Left ventricle myocardium inferior (tissue), 1 donor: ENCODE results near the gene NDFIP2. TPM values are rescaled to one million over a fixed set of nuclear protein-coding genes. Genes with fewer than 3 reads are reported as not detected.

ENCODE experiments used
- DNase-seq: peaks from one replicate; pipeline ENCODE4 v3.0.0-alpha.2; 2020
- H3K27ac ChIP-seq: fragments of 200-600 bp; replicated peaks from 2 replicates; pipeline ENCODE4 v1.8.0; 2021
- H3K27me3 ChIP-seq: fragments of 200-600 bp; 2 replicates; pipeline ENCODE4 v1.8.0; 2021; ENCODE audit warnings: low read depth
- H3K36me3 ChIP-seq: fragments of 200-600 bp; 2 replicates; pipeline ENCODE4 v1.8.0; 2021
- H3K4me1 ChIP-seq: fragments of 200-600 bp; 2 replicates; pipeline ENCODE4 v1.8.0; 2021
- H3K4me3 ChIP-seq: fragments of 200-600 bp; 2 replicates; pipeline ENCODE4 v1.8.0; 2021; ENCODE audit warnings: mild to moderate bottlenecking, moderate library complexity
- H3K9me3 ChIP-seq: fragments of 200-600 bp; replicated peaks from 2 replicates; pipeline ENCODE4 v1.8.0; 2021
- intact Hi-C: fragments of 100-400 bp; cut with micrococcal nuclease; formaldehyde crosslinking; loops from one replicate; pipeline ENCODE4 v1.11.0; 2022
- total RNA-seq: library from RNA; stranded (reverse); fragmentation: NEBNext Ultra II Directional; extraction: Animal tissue kit (Norgen Biotek cat#: 25700); gene quantifications from one replicate; pipeline ENCODE4 v1.2.1, GENCODE V29; 2021
- TF ChIP-seq, protein P1 (sequence below): fragments of 200-600 bp; IDR thresholded peaks from 2 replicates; pipeline ENCODE4 v1.8.0; 2021; ENCODE audit warnings: antibody characterized with exemption, mild to moderate bottlenecking, borderline replicate concordance
- donor health status: DM: no; HTN: yes; CAD: no; lungs with severe emphysema.

NDFIP2 gene
- total RNA-seq, 1 donor from 2014 or later, result 33.1 TPM

GRCh38 chr13:79447141-79447540 lies 33.8 kb upstream of the NDFIP2 start:
- Histone ChIP-seq H3K9me3 (no peaks in the 10 kb centered on the region), H3K4me1 (no peaks in the 10 kb centered on the region), H3K27me3 (no peaks in the 10 kb centered on the region), H3K36me3 (no peaks in the 10 kb centered on the region), H3K27ac (no peak overlapping the region), H3K4me3 (no peak overlapping the region)
- TF ChIP-seq, protein P1, sequence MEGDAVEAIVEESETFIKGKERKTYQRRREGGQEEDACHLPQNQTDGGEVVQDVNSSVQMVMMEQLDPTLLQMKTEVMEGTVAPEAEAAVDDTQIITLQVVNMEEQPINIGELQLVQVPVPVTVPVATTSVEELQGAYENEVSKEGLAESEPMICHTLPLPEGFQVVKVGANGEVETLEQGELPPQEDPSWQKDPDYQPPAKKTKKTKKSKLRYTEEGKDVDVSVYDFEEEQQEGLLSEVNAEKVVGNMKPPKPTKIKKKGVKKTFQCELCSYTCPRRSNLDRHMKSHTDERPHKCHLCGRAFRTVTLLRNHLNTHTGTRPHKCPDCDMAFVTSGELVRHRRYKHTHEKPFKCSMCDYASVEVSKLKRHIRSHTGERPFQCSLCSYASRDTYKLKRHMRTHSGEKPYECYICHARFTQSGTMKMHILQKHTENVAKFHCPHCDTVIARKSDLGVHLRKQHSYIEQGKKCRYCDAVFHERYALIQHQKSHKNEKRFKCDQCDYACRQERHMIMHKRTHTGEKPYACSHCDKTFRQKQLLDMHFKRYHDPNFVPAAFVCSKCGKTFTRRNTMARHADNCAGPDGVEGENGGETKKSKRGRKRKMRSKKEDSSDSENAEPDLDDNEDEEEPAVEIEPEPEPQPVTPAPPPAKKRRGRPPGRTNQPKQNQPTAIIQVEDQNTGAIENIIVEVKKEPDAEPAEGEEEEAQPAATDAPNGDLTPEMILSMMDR, result no peak
- no peak for DNase-seq
- intact Hi-C loops, result no loop called here

DNA sequence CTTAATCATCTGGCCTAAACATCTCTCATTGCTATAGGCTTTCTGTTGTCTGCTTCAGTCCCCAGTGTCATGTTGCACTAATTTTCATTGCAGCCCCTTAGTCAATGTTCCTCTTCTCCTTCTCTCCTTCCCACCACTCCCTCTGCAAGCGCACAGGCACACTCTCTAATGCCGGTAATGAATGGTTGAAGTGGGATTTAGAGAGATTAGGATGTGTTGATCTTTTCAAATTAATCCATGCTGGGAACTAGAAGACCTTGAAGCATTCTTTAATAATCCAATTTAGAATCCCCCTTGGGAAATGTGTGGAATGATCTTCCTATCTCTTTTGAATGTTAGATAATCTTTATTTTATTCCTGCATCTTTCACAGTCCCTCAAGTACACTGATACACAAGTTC lies 33.2 kb upstream of the NDFIP2 start:
- TF ChIP-seq, protein P1, result no peak
- Histone ChIP-seq H3K27me3 (no peaks in the 10 kb centered on the region), H3K36me3 (no peaks in the 10 kb centered on the region), H3K4me3 (no peak overlapping the region), H3K27ac (no peak overlapping the region), H3K9me3 (no peaks in the 10 kb centered on the region), H3K4me1 (no peaks in the 10 kb centered on the region)
- DNase-seq, result no peak
- intact Hi-C loops, result no loop called here

GRCh38 chr13:79448413-79448812 lies 32.5 kb upstream of the NDFIP2 start:
- Histone ChIP-seq H3K4me1 (no peaks in the 10 kb centered on the region), H3K9me3 (no peaks in the 10 kb centered on the region), H3K36me3 (no peaks in the 10 kb centered on the region), H3K27ac (no peak overlapping the region), H3K27me3 (no peaks in the 10 kb centered on the region), H3K4me3 (no peak overlapping the region)
- TF ChIP-seq, protein P1, result no peak
- DNase-seq, result no peak
- intact Hi-C loops, result no loop called here

DNA sequence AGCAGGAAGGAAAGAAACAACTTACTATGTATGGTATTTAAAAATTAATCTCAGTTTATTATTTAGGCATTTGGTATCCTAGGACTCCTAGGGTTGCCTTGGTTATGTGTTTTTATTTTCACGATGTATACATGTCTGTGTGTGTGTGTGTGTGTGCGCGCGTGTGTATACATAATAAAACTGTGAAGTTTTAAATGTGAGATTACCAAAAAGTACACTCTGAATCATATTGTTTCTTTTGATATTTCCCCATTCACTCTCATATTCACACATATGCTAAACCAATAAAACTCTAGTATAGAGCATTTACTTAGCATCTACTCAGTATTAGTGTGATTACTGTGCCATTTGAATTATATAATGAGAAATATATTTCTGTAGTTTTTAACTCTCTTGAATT lies 30.8 kb upstream of the NDFIP2 start:
- Histone ChIP-seq H3K36me3 (no peaks in the 10 kb centered on the region), H3K9me3 (no peaks in the 10 kb centered on the region), H3K4me1 (no peaks in the 10 kb centered on the region), H3K27me3 (no peaks in the 10 kb centered on the region), H3K4me3 (no peak overlapping the region), H3K27ac (no peak overlapping the region)
- no peak for DNase-seq
- intact Hi-C loops, result no loop called here
- TF ChIP-seq, protein P1, result no peak

DNA sequence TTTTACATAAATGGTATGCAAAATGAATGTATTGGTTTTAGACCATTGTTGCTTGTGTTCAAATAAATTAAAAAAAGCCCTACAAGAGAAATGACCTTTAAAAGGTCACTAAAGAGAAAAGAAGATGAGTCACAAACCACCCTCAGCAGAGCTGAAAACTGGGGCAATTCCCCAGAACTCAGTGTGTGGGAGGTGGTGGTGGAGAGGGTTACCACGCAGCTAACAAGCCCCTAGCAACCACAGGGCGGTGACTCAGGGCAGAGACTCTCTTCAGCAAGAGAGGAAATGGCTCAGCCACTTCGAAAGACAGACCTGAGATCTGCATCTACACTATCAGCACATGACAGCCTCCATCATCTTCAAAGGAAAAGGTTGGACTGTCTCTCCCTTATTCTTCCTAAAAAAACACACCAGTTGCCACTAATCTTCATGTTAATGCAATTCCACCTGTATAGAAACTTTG lies 29.4 kb upstream of the NDFIP2 start:
- no peaks in the 10 kb centered on the region for H3K4me1 ChIP-seq
- no peaks in the 10 kb centered on the region for H3K36me3 ChIP-seq
- no peaks in the 10 kb centered on the region for H3K9me3 ChIP-seq
- H3K4me3 ChIP-seq, result no peak overlapping the region
- intact Hi-C loops, result no loop called here
- DNase-seq, result no peak
- TF ChIP-seq, protein P1, result no peak
- H3K27ac ChIP-seq, result no peak overlapping the region
- no peaks in the 10 kb centered on the region for H3K27me3 ChIP-seq
